Gastrocnemius medialis (tissue), 4 donors: ENCODE data around the gene SCGN.

Experiments
- POLR2A ChIP-seq, 2 donors: fragments of 450-650 bp; IDR thresholded peaks; one replicate each; pipeline ENCODE4 v1.6.1; 2017; ENCODE audit warnings: antibody characterized with exemption in 2 of 2, mild to moderate bottlenecking in 2 of 2, moderate library complexity in 2 of 2
- TF ChIP-seq, protein P1 (sequence below), 5 experiments: fragments of 450-650 bp in 3 of 5; fragments of 200-600 bp in 2 of 5; sonication (generic) in 2 of 5; IDR thresholded peaks in 4 of 5; conservative IDR thresholded peaks in 1 of 5; 1 replicate in 4 of 5; 2 replicates in 1 of 5; pipeline ENCODE4 v1.5.1; 2016 to 2019; ENCODE audit warnings: antibody characterized with exemption in 5 of 5, mild to moderate bottlenecking in 3 of 5, moderate library complexity in 3 of 5

DNA sequence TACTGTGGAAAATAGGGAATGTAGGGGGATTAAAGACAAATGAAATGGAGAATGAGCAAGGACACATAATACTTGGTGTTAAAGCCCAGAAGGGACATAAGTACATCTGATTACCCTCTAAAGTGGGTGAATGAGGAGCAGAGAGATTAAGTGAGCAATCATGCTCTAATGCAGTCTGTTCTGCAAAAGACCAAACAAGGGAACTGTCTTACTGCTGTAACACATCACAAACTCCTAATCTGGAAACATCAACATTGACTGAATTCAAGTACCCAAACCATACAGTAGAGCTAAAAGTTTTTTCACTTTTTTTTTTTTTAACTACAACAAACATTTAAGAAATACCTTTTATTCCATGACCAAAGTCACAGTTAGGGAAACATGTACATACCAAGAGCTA lies 83.2 kb downstream of the SCGN start:
- TF ChIP-seq, protein P1, sequence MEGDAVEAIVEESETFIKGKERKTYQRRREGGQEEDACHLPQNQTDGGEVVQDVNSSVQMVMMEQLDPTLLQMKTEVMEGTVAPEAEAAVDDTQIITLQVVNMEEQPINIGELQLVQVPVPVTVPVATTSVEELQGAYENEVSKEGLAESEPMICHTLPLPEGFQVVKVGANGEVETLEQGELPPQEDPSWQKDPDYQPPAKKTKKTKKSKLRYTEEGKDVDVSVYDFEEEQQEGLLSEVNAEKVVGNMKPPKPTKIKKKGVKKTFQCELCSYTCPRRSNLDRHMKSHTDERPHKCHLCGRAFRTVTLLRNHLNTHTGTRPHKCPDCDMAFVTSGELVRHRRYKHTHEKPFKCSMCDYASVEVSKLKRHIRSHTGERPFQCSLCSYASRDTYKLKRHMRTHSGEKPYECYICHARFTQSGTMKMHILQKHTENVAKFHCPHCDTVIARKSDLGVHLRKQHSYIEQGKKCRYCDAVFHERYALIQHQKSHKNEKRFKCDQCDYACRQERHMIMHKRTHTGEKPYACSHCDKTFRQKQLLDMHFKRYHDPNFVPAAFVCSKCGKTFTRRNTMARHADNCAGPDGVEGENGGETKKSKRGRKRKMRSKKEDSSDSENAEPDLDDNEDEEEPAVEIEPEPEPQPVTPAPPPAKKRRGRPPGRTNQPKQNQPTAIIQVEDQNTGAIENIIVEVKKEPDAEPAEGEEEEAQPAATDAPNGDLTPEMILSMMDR (IDR thresholded peaks at IDR 0.05 in 4 of 5, conservative IDR thresholded peaks at IDR 0.05 in 1 of 5), result no peak
- no peak for TF ChIP-seq POLR2A (IDR thresholded peaks at IDR 0.05)
